G401 (cell line): ENCODE results near the gene LIN7B. TPM values are rescaled to one million over a fixed set of nuclear protein-coding genes. Genes with fewer than 3 reads are reported as not detected.
"Not testable (repeated sequence)": the region's sequence is repeated elsewhere in the genome, so short reads cannot be mapped to it uniquely, and the experiment has no call there.

Experiments used
- DNase-seq: peaks from one replicate; pipeline ENCODE4 v3.0.0-alpha.2; 2015; ENCODE audit warnings: low spot score
- in situ Hi-C: cut with HindIII; loops from 2 replicates; pipeline ENCODE4 v1.10.0; 2016; ENCODE audit warnings: low sequenced_read_pairs, mixed read lengths
- total RNA-seq: library from RNA; depleted of rRNA; stranded (reverse); fragments of >200 nt; shearing (Covaris generic); gene quantifications from 2 replicates; pipeline ENCODE4 v1.2.3, GENCODE V29; 2014

The LIN7B gene
- total RNA-seq, 1 experiment from 2014 or later = 19.1 TPM

- no peak for DNase-seq
Measured at GRCh38 chr19:49135686-49136085, 21.5 kb downstream of the LIN7B start.

GRCh38 chr19:49136771-49137171, 22.6 kb downstream of the LIN7B start:
- no peak for DNase-seq

More at GRCh38 chr19:49135686-49136085, 21.5 kb downstream of the LIN7B start:
- in situ Hi-C loops = no loop called here

GRCh38 chr19:49140951-49141350, 26.8 kb downstream of the LIN7B start:
- no peak for DNase-seq
- in situ Hi-C loops = no loop called here

More at GRCh38 chr19:49136771-49137171, 22.6 kb downstream of the LIN7B start:
- in situ Hi-C loops = no loop called here

GRCh38 chr19:49141352-49141751, 27.2 kb downstream of the LIN7B start:
- DNase-seq = no peak
- in situ Hi-C loops = no loop called here

GRCh38 chr19:49142866-49143335, 28.7 kb downstream of the LIN7B start:
- in situ Hi-C loops = no loop called here
- DNase-seq = peak; percentile 97

GRCh38 chr19:49145573-49146407, 31.6 kb downstream of the LIN7B start:
- DNase-seq = peak; percentile 79
- in situ Hi-C loops = no loop called here

GRCh38 chr19:49146408-49146770, 32.2 kb downstream of the LIN7B start:
- in situ Hi-C loops, DNase-seq: not testable (repeated sequence)

GRCh38 chr19:49148044-49148682, 34.0 kb downstream of the LIN7B start:
- DNase-seq = peak; percentile 39
- in situ Hi-C loops = no loop called here

GRCh38 chr19:49148784-49149651, 34.8 kb downstream of the LIN7B start:
- peak; percentile 99 for DNase-seq
- in situ Hi-C loops = no loop called here

GRCh38 chr19:49149652-49150105, 35.5 kb downstream of the LIN7B start:
- peak; percentile 82 for DNase-seq
- in situ Hi-C loops = no loop called here

- peak; percentile 91 for DNase-seq
- in situ Hi-C loops = no loop called here
Measured at GRCh38 chr19:49150106-49150943, 36.2 kb downstream of the LIN7B start.

- in situ Hi-C loops = no loop called here
Measured at GRCh38 chr19:49150944-49151243, 36.7 kb downstream of the LIN7B start.

GRCh38 chr19:49151267-49152118, 37.3 kb downstream of the LIN7B start:
- peak; percentile 89 for DNase-seq
- in situ Hi-C loops = no loop called here

More at GRCh38 chr19:49150944-49151243, 36.7 kb downstream of the LIN7B start:
- DNase-seq = peak; percentile 31

GRCh38 chr19:49152119-49152550, 38.0 kb downstream of the LIN7B start:
- DNase-seq = no peak

GRCh38 chr19:49153167-49153809, 39.1 kb downstream of the LIN7B start:
- in situ Hi-C loops = no loop called here
- DNase-seq = no peak

More at GRCh38 chr19:49152119-49152550, 38.0 kb downstream of the LIN7B start:
- in situ Hi-C loops = no loop called here

GRCh38 chr19:49154279-49154678, 40.1 kb downstream of the LIN7B start:
- no peak for DNase-seq
- in situ Hi-C loops = no loop called here
